HG02623 (cell line): Measurements from ENCODE around the gene TFR2.
"Not testable (repeated sequence)": the region's sequence is repeated elsewhere in the genome, so short reads cannot be mapped to it uniquely, and the experiment has no call there.

Experiments
- ATAC-seq: cut with Tn5 transposase; IDR thresholded peaks from one replicate; pipeline ENCODE4 v1.9.1; 2021; ENCODE audit warnings: moderate library complexity; ENCODE audit not compliant: unreplicated experiment

The TFR2 gene

GRCh38 chr7:100678291-100678984 is 37.1 kb upstream of the TFR2 start:
- no peak for ATAC-seq

- ATAC-seq: no peak
Observed at GRCh38 chr7:100677308-100678267, 36.2 kb upstream of the TFR2 start.

GRCh38 chr7:100676501-100677306 is 35.4 kb upstream of the TFR2 start:
- no peak for ATAC-seq

- no peak for ATAC-seq
Observed at GRCh38 chr7:100675581-100676350, 34.4 kb upstream of the TFR2 start.

- no peak for ATAC-seq
Observed at GRCh38 chr7:100675105-100675451, 33.7 kb upstream of the TFR2 start.

GRCh38 chr7:100674411-100675104 is 33.2 kb upstream of the TFR2 start:
- no peak for ATAC-seq

GRCh38 chr7:100673942-100674410 is 32.6 kb upstream of the TFR2 start:
- ATAC-seq: no peak

GRCh38 chr7:100673302-100673941 is 32.1 kb upstream of the TFR2 start, which contains the start of gene GNB2:
Gene GNB2 (plus strand): TSS chr7:100673740. CDS start chr7:100676266, 2,526 bp downstream.
- peak; percentile 74 for ATAC-seq

GRCh38 chr7:100671353-100672327 is 30.3 kb upstream of the TFR2 start:
- ATAC-seq: no peak

- no peak for ATAC-seq
Observed at GRCh38 chr7:100670074-100670473, 28.7 kb upstream of the TFR2 start.

- ATAC-seq: not testable (repeated sequence)
Observed at GRCh38 chr7:100669106-100669505, 27.8 kb upstream of the TFR2 start.

GRCh38 chr7:100668069-100668449 is 26.7 kb upstream of the TFR2 start:
- ATAC-seq: no peak

- no peak for ATAC-seq
Observed at GRCh38 chr7:100667331-100668068, 26.1 kb upstream of the TFR2 start.

GRCh38 chr7:100665168-100665726 is 23.9 kb upstream of the TFR2 start:
- ATAC-seq: no peak

GRCh38 chr7:100662194-100662776 is 20.9 kb upstream of the TFR2 start:
- not testable (repeated sequence) for ATAC-seq

- no peak for ATAC-seq
Observed at GRCh38 chr7:100655908-100656674, 14.7 kb upstream of the TFR2 start, which contains the start of gene ACTL6B. Gene ACTL6B (minus strand): TSS chr7:100656448. CDS start chr7:100656354, 94 bp downstream.
